HL-60 (cell line): ENCODE results near the gene MAST3.

Source experiments
- DNase-seq, 2 experiments: peaks; one replicate each; pipeline ENCODE4 v3.0.0-alpha.2; 2010 to 2020; ENCODE audit warnings: low read depth in 1 of 2, low spot score in 1 of 2
- H3K27ac ChIP-seq: fragments of 250-450 bp; sonication (Bioruptor Pico); replicated peaks from 2 replicates; pipeline ENCODE4 v1.5.1; 2020; ENCODE audit warnings: mild to moderate bottlenecking, moderate library complexity
- H3K27me3 ChIP-seq: fragments of 250-450 bp; sonication (Bioruptor Pico); 2 replicates; pipeline ENCODE4 v1.5.1; 2021; ENCODE audit warnings: mild to moderate bottlenecking, moderate library complexity; ENCODE audit not compliant: insufficient read depth, poor library complexity, severe bottlenecking
- H3K4me3 ChIP-seq: replicated peaks from 2 replicates; pipeline ENCODE4 v1.5.1; 2011; ENCODE audit warnings: mild to moderate bottlenecking, control low read depth, low read length; ENCODE audit not compliant: insufficient read depth
- CTCF ChIP-seq: IDR thresholded peaks from one replicate; pipeline ENCODE4 v1.5.1; 2011; ENCODE audit warnings: low read length, control low read depth, inconsistent platforms; ENCODE audit not compliant: insufficient read depth
- GABPA ChIP-seq: IDR thresholded peaks from 2 replicates; pipeline ENCODE4 v1.6.1; 2012; ENCODE audit warnings: low read depth
- POLR2AphosphoS5 ChIP-seq: IDR thresholded peaks from 2 replicates; pipeline ENCODE4 v1.6.1; 2012; ENCODE audit warnings: low read depth
- REST ChIP-seq: IDR thresholded peaks from 2 replicates; pipeline ENCODE4 v1.6.1; 2012; ENCODE audit warnings: low read depth; ENCODE audit not compliant: insufficient replicate concordance
- SPI1 ChIP-seq: IDR thresholded peaks from 2 replicates; pipeline ENCODE4 v1.6.1; 2012; ENCODE audit warnings: low read depth, mild to moderate bottlenecking, borderline replicate concordance

The MAST3 gene

GRCh38 chr19:18072335-18072734, 25.2 kb upstream of the MAST3 start:
- Histone ChIP-seq H3K4me3 (no peak overlapping the region), H3K27ac (no peak overlapping the region), H3K27me3 (no peaks in the 10 kb centered on the region)
- TF ChIP-seq REST (no peak), GABPA (no peak), POLR2AphosphoS5 (no peak), SPI1 (no peak), CTCF (no peak)
- no peak for DNase-seq

GRCh38 chr19:18073197-18073596, 24.4 kb upstream of the MAST3 start:
- no peaks in the 10 kb centered on the region for H3K27me3 ChIP-seq
- H3K27ac ChIP-seq = no peak overlapping the region
- DNase-seq = no peak
- H3K4me3 ChIP-seq = no peak overlapping the region
- TF ChIP-seq POLR2AphosphoS5 (no peak), GABPA (no peak), REST (no peak), CTCF (no peak), SPI1 (no peak)

- H3K27me3 ChIP-seq = no peaks in the 10 kb centered on the region
- no peak for DNase-seq
- H3K27ac ChIP-seq = no peak overlapping the region
- no peak overlapping the region for H3K4me3 ChIP-seq
- no peak for TF ChIP-seq SPI1
- TF ChIP-seq REST = no peak
- TF ChIP-seq POLR2AphosphoS5 = no peak
- no peak for TF ChIP-seq GABPA
- TF ChIP-seq CTCF = no peak
These were observed 23.4 kb upstream of the MAST3 start for GRCh38 chr19:18074192-18074591.
